Activated CD4-positive, alpha-beta T cell treated with anti-CD3 and anti-CD28 coated beads for 36 hours (primary cell): ENCODE data around the gene CNTN5. TPM values are rescaled to one million over a fixed set of nuclear protein-coding genes. Genes with fewer than 3 reads are reported as not detected.

Source experiments
- ATAC-seq: fragments of 200-7000 bp; cut with Tn5 transposase; one replicate; pipeline ENCODE4 v1.10.0; 2021; ENCODE audit warnings: mild to moderate bottlenecking, moderate library complexity
- CTCF ChIA-PET: fragments of 350-600 bp; sonication (Branson Sonifier 250); formaldehyde crosslinking; loops from one replicate; lab custom pipeline; 2021; ENCODE audit warnings: antibody characterized with exemption; lab: Charles Lee
- POLR2A ChIA-PET: fragments of 350-600 bp; sonication (Branson Sonifier 250); formaldehyde crosslinking; loops from one replicate; lab custom pipeline; 2021; ENCODE audit warnings: antibody characterized with exemption, inconsistent platforms; lab: Charles Lee
- DNase-seq: peaks from one replicate; pipeline ENCODE4 v3.0.0-alpha.2; 2020
- H3K27ac Mint-ChIP-seq: one replicate; pipeline ENCODE4 v1.8.0; 2021; ENCODE audit warnings: mixed read lengths
- H3K27me3 Mint-ChIP-seq: one replicate; pipeline ENCODE4 v1.8.0; 2021; ENCODE audit warnings: mixed read lengths
- H3K36me3 Mint-ChIP-seq: one replicate; pipeline ENCODE4 v1.8.0; 2021; ENCODE audit warnings: low read depth, mixed read lengths
- H3K4me1 Mint-ChIP-seq: one replicate; pipeline ENCODE4 v1.8.0; 2021; ENCODE audit warnings: mixed read lengths
- H3K4me3 Mint-ChIP-seq: one replicate; pipeline ENCODE4 v1.8.0; 2021; ENCODE audit warnings: mild to moderate bottlenecking, moderate library complexity, mixed read lengths
- H3K9me3 Mint-ChIP-seq: one replicate; pipeline ENCODE4 v1.8.0; 2021; ENCODE audit warnings: low read depth, mixed read lengths
- intact Hi-C, 2 experiments: fragments of 100-400 bp; cut with DNase I in 1 of 2; cut with micrococcal nuclease in 1 of 2; formaldehyde crosslinking; loops; one replicate each; pipeline versions ENCODE4 v1.14.2 to v1.15.1; 2022 to 2024; cut with DNase I, micrococcal nuclease
- total RNA-seq, 2 experiments: library from RNA; stranded (reverse); gene quantifications; one replicate each; pipeline ENCODE4 v1.2.3, GENCODE V29; 2021

The CNTN5 gene
- total RNA-seq, 2 experiments from 2014 or later: not detected

DNA sequence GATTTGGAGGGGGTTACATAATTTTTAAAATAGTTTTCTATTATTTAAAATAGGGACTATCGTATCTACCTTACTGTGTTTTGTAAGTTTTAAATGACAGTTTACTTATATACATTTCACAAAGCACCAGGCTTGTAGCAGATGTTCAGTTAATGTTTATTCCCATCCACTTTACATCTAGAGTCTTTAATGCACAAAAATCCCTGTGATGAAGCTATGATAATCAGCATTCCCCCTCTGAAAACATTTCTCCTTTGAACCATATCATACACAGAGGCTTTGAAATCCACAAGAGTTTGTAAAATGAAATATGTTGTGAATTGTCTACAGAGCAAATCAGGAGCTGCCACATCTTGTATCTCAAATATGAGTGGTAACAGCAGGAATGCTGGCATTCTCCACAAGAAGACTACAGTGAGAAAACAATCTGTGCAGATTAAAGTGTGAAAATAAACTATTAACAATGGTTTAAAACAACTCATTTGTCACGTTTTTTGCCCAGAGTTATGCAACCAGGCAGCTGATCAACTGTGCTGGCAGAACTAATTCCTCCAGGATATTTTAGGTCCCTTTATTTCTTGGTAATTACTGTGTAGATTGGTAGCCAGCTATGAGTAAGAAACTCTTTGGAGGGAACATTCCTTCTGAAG lies 967.2 kb downstream of the CNTN5 start:
- CTCF ChIA-PET: no interaction called here
- Mint-ChIP-seq H3K27ac (no peak overlapping the region), H3K36me3 (no peaks in the 10 kb centered on the region), H3K27me3 (no peaks in the 10 kb centered on the region), H3K9me3 (peaks cover 2% of the 10 kb centered on the region), H3K4me1 (no peaks in the 10 kb centered on the region), H3K4me3 (no peak overlapping the region)
- intact Hi-C loops: no loop called here
- POLR2A ChIA-PET: no interaction called here
- ATAC-seq: no peak
- no peak for DNase-seq

DNA sequence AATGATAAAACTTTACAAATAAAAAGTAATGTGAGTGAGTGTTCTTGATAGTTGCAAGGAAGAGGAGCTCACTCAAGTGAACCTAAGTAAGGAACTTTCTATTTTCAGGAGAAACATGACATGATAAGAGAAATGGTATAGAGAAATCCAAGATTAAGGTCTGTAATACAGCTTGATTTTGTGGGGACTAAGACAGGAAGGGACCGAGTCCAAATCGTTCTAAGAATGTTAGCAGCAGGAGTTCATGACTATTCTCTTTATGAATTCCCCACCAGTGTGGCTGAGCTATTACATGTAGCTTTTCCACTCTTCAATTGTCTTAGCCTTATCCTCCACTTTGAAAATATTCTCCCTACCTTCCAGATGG lies 967.7 kb downstream of the CNTN5 start:
- no peaks in the 10 kb centered on the region for H3K4me1 Mint-ChIP-seq
- no peak for ATAC-seq
- no peaks in the 10 kb centered on the region for H3K36me3 Mint-ChIP-seq
- no peak for DNase-seq
- peaks cover 2% of the 10 kb centered on the region for H3K9me3 Mint-ChIP-seq
- H3K27me3 Mint-ChIP-seq: no peaks in the 10 kb centered on the region
- intact Hi-C loops: no loop called here
- no peak overlapping the region for H3K4me3 Mint-ChIP-seq
- CTCF ChIA-PET: no interaction called here
- no peak overlapping the region for H3K27ac Mint-ChIP-seq
- POLR2A ChIA-PET: no interaction called here

DNA sequence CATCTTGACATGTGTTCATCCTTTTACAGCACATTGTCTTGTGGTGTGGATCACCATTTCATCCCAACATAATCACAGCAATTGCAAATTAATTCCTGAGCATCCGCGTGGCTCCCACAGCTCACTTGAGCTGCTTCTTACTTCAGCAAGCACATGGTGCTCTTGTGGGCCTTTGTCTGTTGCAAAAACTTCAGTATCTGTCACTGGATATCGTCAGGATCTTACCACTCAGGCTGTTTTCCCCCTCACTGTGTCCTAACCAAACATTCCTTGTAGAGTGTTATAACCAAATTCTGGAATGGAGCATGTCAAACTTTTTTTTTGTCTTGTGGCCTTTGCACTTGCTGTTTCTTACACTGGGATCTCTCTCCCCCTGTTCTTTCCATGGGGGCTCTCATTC lies 983.2 kb downstream of the CNTN5 start:
- Mint-ChIP-seq H3K4me1 (no peaks in the 10 kb centered on the region), H3K27ac (no peak overlapping the region), H3K9me3 (peaks cover 8% of the 10 kb centered on the region), H3K27me3 (no peaks in the 10 kb centered on the region), H3K36me3 (no peaks in the 10 kb centered on the region), H3K4me3 (no peak overlapping the region)
- ChIA-PET CTCF (no interaction called here), POLR2A (no interaction called here)
- DNase-seq (no peak), ATAC-seq (no peak)
- intact Hi-C loops: no loop called here

DNA sequence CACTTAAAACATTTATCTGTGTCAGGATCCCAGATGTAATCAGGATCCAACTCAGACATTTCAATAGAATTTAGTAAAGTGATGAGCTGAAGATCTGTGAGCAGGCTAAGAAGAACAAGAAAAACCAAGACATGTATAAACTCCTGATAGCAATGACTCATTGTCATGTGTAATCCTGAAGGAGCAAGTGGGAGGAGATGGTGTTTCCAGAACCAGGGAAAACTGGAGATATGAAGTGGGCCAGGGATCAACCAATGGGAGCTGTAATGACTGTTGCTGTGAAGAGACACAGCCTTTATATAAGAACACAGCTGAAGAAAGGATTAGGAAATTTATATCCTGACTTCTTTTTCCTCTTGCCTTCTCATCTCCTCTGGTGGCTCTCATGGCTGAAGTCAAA lies 983.8 kb downstream of the CNTN5 start:
- DNase-seq: no peak
- H3K27me3 Mint-ChIP-seq: no peaks in the 10 kb centered on the region
- H3K27ac Mint-ChIP-seq: no peak overlapping the region
- H3K4me1 Mint-ChIP-seq: no peaks in the 10 kb centered on the region
- no peak overlapping the region for H3K4me3 Mint-ChIP-seq
- no peak for ATAC-seq
- ChIA-PET POLR2A (no interaction called here), CTCF (no interaction called here)
- intact Hi-C loops: no loop called here
- H3K9me3 Mint-ChIP-seq: peaks cover 8% of the 10 kb centered on the region
- H3K36me3 Mint-ChIP-seq: no peaks in the 10 kb centered on the region

DNA sequence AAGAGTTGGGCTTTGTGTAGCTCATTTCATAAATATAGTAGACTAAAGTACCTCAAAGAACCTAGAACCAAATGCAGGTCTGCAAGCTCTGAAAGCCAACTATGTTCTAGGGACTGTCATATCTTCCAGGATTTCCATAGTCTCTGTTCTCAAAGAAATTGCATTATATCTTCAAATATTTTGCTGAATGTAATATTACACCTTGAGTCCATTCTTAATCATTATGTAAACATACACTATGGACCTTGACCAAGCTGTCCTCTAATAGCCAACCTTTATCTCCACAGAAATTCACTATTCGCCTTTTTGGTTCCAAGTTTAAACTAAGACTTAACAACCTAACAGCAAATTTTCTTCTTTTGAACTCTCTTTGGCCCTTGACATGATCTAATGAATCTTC lies 987.7 kb downstream of the CNTN5 start:
- ATAC-seq (no peak), DNase-seq (no peak)
- H3K27ac Mint-ChIP-seq: no peak overlapping the region
- no peaks in the 10 kb centered on the region for H3K27me3 Mint-ChIP-seq
- ChIA-PET POLR2A (no interaction called here), CTCF (interaction anchor here (1.1 kb wide), 1 partner anchor 13 kb away, joined by 3 read pairs; no protein-coding TSS in a partner anchor)
- intact Hi-C loops: no loop called here
- no peaks in the 10 kb centered on the region for H3K4me1 Mint-ChIP-seq
- H3K4me3 Mint-ChIP-seq: no peak overlapping the region
- H3K36me3 Mint-ChIP-seq: no peaks in the 10 kb centered on the region
- H3K9me3 Mint-ChIP-seq: peaks cover 5% of the 10 kb centered on the region

DNA sequence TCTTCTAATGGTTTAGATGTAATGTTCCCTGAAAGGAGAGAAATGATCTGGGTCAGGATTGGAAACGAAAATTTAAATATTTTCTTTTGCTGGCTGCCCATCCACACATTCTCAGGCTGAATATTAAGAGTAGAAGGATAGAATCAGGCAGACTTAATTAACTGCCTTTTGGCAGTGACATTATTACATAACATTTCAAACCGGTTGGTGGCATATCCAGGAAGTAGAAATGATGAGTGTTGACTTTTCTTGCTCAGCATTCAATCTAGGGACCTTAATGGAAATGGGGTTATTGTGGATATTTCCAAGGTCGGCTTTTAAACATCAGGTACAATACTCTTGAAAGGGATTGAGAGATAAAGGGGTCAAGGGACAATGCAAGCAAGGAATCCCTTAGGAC lies 989.0 kb downstream of the CNTN5 start:
- H3K4me3 Mint-ChIP-seq: no peak overlapping the region
- DNase-seq: no peak
- H3K27ac Mint-ChIP-seq: no peak overlapping the region
- intact Hi-C loops: no loop called here
- ChIA-PET CTCF (no interaction called here), POLR2A (no interaction called here)
- no peaks in the 10 kb centered on the region for H3K36me3 Mint-ChIP-seq
- no peaks in the 10 kb centered on the region for H3K27me3 Mint-ChIP-seq
- ATAC-seq: no peak
- peaks cover 6% of the 10 kb centered on the region for H3K9me3 Mint-ChIP-seq
- H3K4me1 Mint-ChIP-seq: no peaks in the 10 kb centered on the region

DNA sequence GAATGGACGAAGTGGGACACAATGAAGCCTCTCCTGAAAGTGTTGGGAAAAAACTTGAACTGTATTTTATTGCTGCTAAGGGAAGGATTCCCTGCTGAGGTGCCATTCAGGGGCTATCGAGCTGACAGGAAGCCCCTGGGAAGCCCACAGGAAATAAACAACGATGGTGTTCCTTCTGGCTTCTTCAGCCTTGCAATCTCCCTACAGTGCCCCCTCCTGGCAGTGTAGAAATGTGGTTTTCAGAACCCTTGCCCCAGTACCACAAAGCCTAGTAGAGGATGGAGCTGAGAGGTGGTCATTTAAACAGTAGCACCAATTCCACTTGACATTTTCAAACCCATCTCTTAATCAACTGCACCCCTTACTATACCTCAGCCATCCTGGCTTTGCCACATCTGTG lies 989.6 kb downstream of the CNTN5 start:
- Mint-ChIP-seq H3K9me3 (peaks cover 6% of the 10 kb centered on the region), H3K4me3 (no peak overlapping the region), H3K27ac (no peak overlapping the region), H3K36me3 (no peaks in the 10 kb centered on the region), H3K27me3 (no peaks in the 10 kb centered on the region), H3K4me1 (no peaks in the 10 kb centered on the region)
- ATAC-seq (no peak), DNase-seq (no peak)
- POLR2A ChIA-PET: no interaction called here
- CTCF ChIA-PET: no interaction called here
- intact Hi-C loops: no loop called here

DNA sequence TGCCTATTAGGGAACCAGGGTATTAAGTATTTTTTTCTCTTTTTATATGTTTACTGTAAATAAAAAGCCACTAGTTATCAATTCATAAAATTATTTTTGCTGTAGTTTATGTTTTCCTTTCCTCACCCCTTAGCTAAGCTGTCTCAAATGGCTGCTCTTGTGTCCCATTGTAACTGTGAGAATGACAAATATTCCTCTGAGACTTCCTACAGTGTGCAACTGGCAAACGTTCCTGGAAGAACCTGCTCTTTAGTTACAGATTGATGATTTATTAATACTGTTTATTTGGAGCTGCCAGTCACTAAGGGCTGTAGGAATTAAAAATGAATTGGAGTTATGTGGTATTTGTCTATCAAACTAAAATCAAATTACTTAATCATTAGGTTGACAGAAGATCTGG lies 990.9 kb downstream of the CNTN5 start:
- ChIA-PET CTCF (no interaction called here), POLR2A (no interaction called here)
- H3K36me3 Mint-ChIP-seq: no peaks in the 10 kb centered on the region
- H3K27me3 Mint-ChIP-seq: no peaks in the 10 kb centered on the region
- no peak overlapping the region for H3K27ac Mint-ChIP-seq
- ATAC-seq: no peak
- intact Hi-C loops: no loop called here
- no peaks in the 10 kb centered on the region for H3K4me1 Mint-ChIP-seq
- DNase-seq: no peak
- H3K4me3 Mint-ChIP-seq: no peak overlapping the region
- peaks cover 4% of the 10 kb centered on the region for H3K9me3 Mint-ChIP-seq

DNA sequence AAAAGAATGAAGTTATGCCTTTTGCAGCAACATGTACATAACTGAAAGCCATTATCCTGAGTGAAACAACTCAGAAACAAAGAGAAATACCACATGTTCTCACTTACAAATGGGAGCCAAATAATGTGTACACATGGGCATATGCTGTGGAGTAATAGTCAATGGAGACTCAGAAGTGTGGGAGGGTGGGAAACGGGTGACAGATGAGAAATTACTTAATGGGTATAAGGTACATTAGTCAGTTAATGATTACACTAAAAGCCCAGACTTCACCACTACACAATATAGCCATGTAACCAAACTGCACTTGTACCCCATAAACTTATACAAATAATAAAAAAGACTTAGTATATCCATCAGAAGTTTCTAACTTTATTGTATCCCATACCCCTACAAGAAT lies 992.3 kb downstream of the CNTN5 start:
- no peak overlapping the region for H3K27ac Mint-ChIP-seq
- no peaks in the 10 kb centered on the region for H3K36me3 Mint-ChIP-seq
- H3K27me3 Mint-ChIP-seq: no peaks in the 10 kb centered on the region
- no peak overlapping the region for H3K4me3 Mint-ChIP-seq
- DNase-seq (no peak), ATAC-seq (no peak)
- CTCF ChIA-PET: no interaction called here
- intact Hi-C loops: no loop called here
- POLR2A ChIA-PET: no interaction called here
- peaks cover 4% of the 10 kb centered on the region for H3K9me3 Mint-ChIP-seq
- H3K4me1 Mint-ChIP-seq: no peaks in the 10 kb centered on the region

DNA sequence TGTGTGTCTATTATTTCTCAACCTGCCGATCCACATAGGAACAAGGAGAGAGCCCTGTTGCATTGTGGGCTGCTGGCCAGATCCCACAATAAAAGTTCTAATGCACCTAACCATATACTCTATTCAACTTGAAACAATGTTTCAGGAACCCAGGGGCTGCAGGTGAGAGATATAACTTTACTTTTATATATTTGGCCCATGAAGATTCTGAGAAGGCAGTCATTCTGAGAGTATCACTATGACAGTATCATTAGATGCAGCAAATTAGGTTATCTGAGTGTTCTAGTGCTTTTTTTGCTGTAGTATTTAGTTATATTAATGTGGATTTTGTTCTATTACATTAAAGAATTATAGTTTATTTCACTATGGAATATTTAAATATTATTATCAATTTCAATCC lies 1011.2 kb downstream of the CNTN5 start:
- ChIA-PET POLR2A (no interaction called here), CTCF (no interaction called here)

DNA sequence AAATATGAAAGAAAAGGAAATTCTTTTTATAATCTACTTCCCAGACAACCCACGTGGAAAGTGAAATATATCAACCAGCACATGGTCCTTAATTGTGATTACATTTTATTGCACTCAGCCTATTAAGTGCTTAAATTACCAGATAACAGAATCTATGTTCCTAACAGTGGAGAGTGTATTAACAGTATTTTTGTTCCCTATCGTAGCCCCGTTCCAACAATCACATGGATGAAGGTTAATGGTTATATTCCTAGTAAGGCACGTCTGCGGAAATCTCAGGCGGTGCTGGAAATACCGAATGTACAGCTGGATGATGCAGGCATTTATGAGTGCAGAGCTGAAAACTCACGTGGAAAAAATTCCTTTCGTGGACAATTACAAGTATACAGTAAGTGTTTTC lies 1040.3 kb downstream of the CNTN5 start:
- no peaks in the 10 kb centered on the region for H3K4me1 Mint-ChIP-seq
- H3K4me3 Mint-ChIP-seq: no peak overlapping the region
- POLR2A ChIA-PET: no interaction called here
- DNase-seq (no peak), ATAC-seq (no peak)
- no peaks in the 10 kb centered on the region for H3K36me3 Mint-ChIP-seq
- no peaks in the 10 kb centered on the region for H3K27me3 Mint-ChIP-seq
- CTCF ChIA-PET: interaction anchor here (0.6 kb wide), 1 partner anchor 518 kb away, joined by 3 read pairs; no protein-coding TSS in a partner anchor
- intact Hi-C loops: no loop called here
- peaks cover 5% of the 10 kb centered on the region for H3K9me3 Mint-ChIP-seq
- no peak overlapping the region for H3K27ac Mint-ChIP-seq

More for the DNA sequence above, 1011.2 kb downstream of the CNTN5 start:
- H3K36me3 Mint-ChIP-seq: no peaks in the 10 kb centered on the region
- no peak overlapping the region for H3K27ac Mint-ChIP-seq
- H3K4me3 Mint-ChIP-seq: no peak overlapping the region
- peaks cover 16% of the 10 kb centered on the region for H3K9me3 Mint-ChIP-seq
- no peak for DNase-seq
- H3K4me1 Mint-ChIP-seq: no peaks in the 10 kb centered on the region
- intact Hi-C loops: no loop called here
- ATAC-seq: no peak
- no peaks in the 10 kb centered on the region for H3K27me3 Mint-ChIP-seq

DNA sequence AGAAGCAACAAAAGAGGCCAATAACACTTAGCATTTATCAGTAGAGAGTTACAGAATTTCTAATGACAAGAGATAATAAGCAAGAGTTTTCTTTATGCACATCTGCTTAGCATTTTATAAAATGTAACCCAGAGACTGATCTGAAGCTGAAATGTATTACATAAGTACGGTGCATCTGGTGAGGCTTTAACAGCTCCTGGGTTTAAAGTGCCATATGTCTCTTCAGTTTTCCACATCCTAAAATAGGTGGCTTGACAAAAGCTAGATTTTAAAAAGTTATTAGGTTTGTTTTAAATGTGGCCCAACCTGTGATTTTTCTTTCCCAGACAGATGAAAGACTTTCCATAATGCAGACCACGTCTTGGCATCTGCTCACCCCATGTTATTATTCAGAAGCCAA lies 1045.7 kb downstream of the CNTN5 start:
- peaks cover 4% of the 10 kb centered on the region for H3K9me3 Mint-ChIP-seq
- POLR2A ChIA-PET: no interaction called here

More for the DNA sequence above, 1045.7 kb downstream of the CNTN5 start:
- DNase-seq: no peak
- Mint-ChIP-seq H3K27ac (no peak overlapping the region), H3K27me3 (no peaks in the 10 kb centered on the region), H3K4me3 (no peak overlapping the region), H3K4me1 (no peaks in the 10 kb centered on the region), H3K36me3 (no peaks in the 10 kb centered on the region)
- no peak for ATAC-seq
- CTCF ChIA-PET: no interaction called here
- intact Hi-C loops: no loop called here
